ENCODE measurements around the gene PCDH9.

- TF ChIP-seq POLR2AphosphoS5 (IDR thresholded peaks at IDR 0.05; ENCODE audit: low read depth, low read length) (no peak), SIN3A (IDR thresholded peaks at IDR 0.05; ENCODE audit: borderline replicate concordance, insufficient read depth, low read length) (no peak), REST (IDR thresholded peaks at IDR 0.05; ENCODE audit: insufficient read depth in 1 of 2, low read depth in 2 of 2, low read length in 2 of 2) (no peak)
These were observed 420.7 kb downstream of the PCDH9 start for GRCh38 chr13:66809485-66809884.
